22Rv1 (cell line): Measurements from ENCODE around the gene ETFB.
A peak's percentile ranks its signal among the peaks of the same experiment; 100 is the strongest.
"Not testable (repeated sequence)": the region's sequence is repeated elsewhere in the genome, so short reads cannot be mapped to it uniquely, and the experiment has no call there.

Experiments used
- H3K27ac ChIP-seq: fragments of 450-650 bp; 2 replicates; pipeline ENCODE4 v1.5.1; 2017
- CTCF ChIP-seq: fragments of 450-650 bp; IDR thresholded peaks from 2 replicates; pipeline ENCODE4 v1.5.1; 2017; ENCODE audit warnings: mild to moderate bottlenecking
- ZFX ChIP-seq: fragments of 450-650 bp; IDR thresholded peaks from 2 replicates; pipeline ENCODE4 v1.6.1; 2017; ENCODE audit warnings: antibody characterized with exemption, borderline replicate concordance

The ETFB gene

GRCh38 chr19:51365965-51366388, at the start of gene ETFB:
Gene ETFB (minus strand): TSS chr19:51366388. CDS start chr19:51366326, 62 bp downstream.
- TF ChIP-seq ZFX (no peak), CTCF (no peak)
- H3K27ac ChIP-seq = peak within 1 kb of the TSS; percentile 99

- TF ChIP-seq ZFX = no peak
- TF ChIP-seq CTCF = no peak
- no peak overlapping the region for H3K27ac ChIP-seq
Observed at GRCh38 chr19:51415187-51415586, 49.0 kb upstream of the ETFB start.

- H3K27ac ChIP-seq = no peak overlapping the region
Observed at GRCh38 chr19:51410950-51411748, 45.0 kb upstream of the ETFB start.

GRCh38 chr19:51407511-51408131, 41.4 kb upstream of the ETFB start:
- no peak overlapping the region for H3K27ac ChIP-seq
- TF ChIP-seq ZFX (no peak), CTCF (peak; percentile 38)

More at GRCh38 chr19:51410950-51411748, 45.0 kb upstream of the ETFB start:
- TF ChIP-seq CTCF (no peak), ZFX (no peak)

GRCh38 chr19:51402117-51402516, 35.9 kb upstream of the ETFB start:
- TF ChIP-seq ZFX = no peak
- no peak for TF ChIP-seq CTCF

GRCh38 chr19:51399936-51400335, 33.7 kb upstream of the ETFB start:
- H3K27ac ChIP-seq = not testable (repeated sequence)

More at GRCh38 chr19:51402117-51402516, 35.9 kb upstream of the ETFB start:
- no peak overlapping the region for H3K27ac ChIP-seq

GRCh38 chr19:51399231-51399630, 33.0 kb upstream of the ETFB start:
- TF ChIP-seq ZFX = no peak
- TF ChIP-seq CTCF = no peak
- H3K27ac ChIP-seq = no peak overlapping the region
